Activated CD4-positive, alpha-beta T cell treated with anti-CD3 and anti-CD28 coated beads, Interleukin-2, amount 10 ng/mL, durations not matched to agents 24 days and 14 days (primary cell): Measurements from ENCODE around the gene TMEM205. TPM values are rescaled to one million over a fixed set of nuclear protein-coding genes. Genes with fewer than 3 reads are reported as not detected.

Experiments
- DNase-seq: peaks from one replicate; pipeline ENCODE4 v3.0.0; 2022
- H3K27ac Mint-ChIP-seq: one replicate; pipeline ENCODE4 v1.8.0; 2022; ENCODE audit warnings: mild to moderate bottlenecking, mixed read lengths
- H3K27me3 Mint-ChIP-seq: one replicate; pipeline ENCODE4 v1.8.0; 2022; ENCODE audit warnings: mixed read lengths
- H3K36me3 Mint-ChIP-seq: one replicate; pipeline ENCODE4 v1.8.0; 2022; ENCODE audit warnings: low read depth, mild to moderate bottlenecking, mixed read lengths
- H3K4me1 Mint-ChIP-seq: one replicate; pipeline ENCODE4 v1.8.0; 2021; ENCODE audit warnings: mixed read lengths
- H3K4me3 Mint-ChIP-seq: one replicate; pipeline ENCODE4 v1.8.0; 2022; ENCODE audit warnings: mild to moderate bottlenecking, moderate library complexity, mixed read lengths
- H3K9me3 Mint-ChIP-seq: one replicate; pipeline ENCODE4 v1.8.0; 2021; ENCODE audit warnings: mixed read lengths
- intact Hi-C: fragments of 100-400 bp; cut with micrococcal nuclease; formaldehyde crosslinking; loops from one replicate; pipeline ENCODE4 v1.15.1; 2023
- total RNA-seq: library from RNA; stranded (reverse); gene quantifications from 2 replicates; pipeline ENCODE4 v1.2.3, GENCODE V29; 2022

TMEM205 gene
- total RNA-seq, 1 donor from 2014 or later = 34.2 TPM

- Mint-ChIP-seq H3K36me3 (peaks cover 14% of the 10 kb centered on the region), H3K9me3 (no peaks in the 10 kb centered on the region), H3K27me3 (peaks cover 2% of the 10 kb centered on the region), H3K27ac (no peak overlapping the region), H3K4me3 (no peak overlapping the region), H3K4me1 (peaks cover 45% of the 10 kb centered on the region)
- no peak for DNase-seq
- intact Hi-C loops = no loop called here
Observed at GRCh38 chr19:11377756-11378155, 31.7 kb upstream of the TMEM205 start.

GRCh38 chr19:11377237-11377636 lies 31.2 kb upstream of the TMEM205 start:
- H3K4me3 Mint-ChIP-seq = no peak overlapping the region
- H3K36me3 Mint-ChIP-seq = peaks cover 14% of the 10 kb centered on the region
- H3K9me3 Mint-ChIP-seq = no peaks in the 10 kb centered on the region
- peak overlapping the region; percentile 85 for H3K27ac Mint-ChIP-seq
- peaks cover 43% of the 10 kb centered on the region for H3K4me1 Mint-ChIP-seq
- H3K27me3 Mint-ChIP-seq = no peaks in the 10 kb centered on the region
- intact Hi-C loops = no loop called here
- peak; percentile 80 for DNase-seq

GRCh38 chr19:11375143-11375948 lies 29.3 kb upstream of the TMEM205 start:
- H3K27ac Mint-ChIP-seq = no peak overlapping the region
- H3K4me3 Mint-ChIP-seq = no peak overlapping the region
- H3K36me3 Mint-ChIP-seq = peaks cover 17% of the 10 kb centered on the region
- no peaks in the 10 kb centered on the region for H3K9me3 Mint-ChIP-seq
- H3K4me1 Mint-ChIP-seq = peaks cover 32% of the 10 kb centered on the region
- H3K27me3 Mint-ChIP-seq = no peaks in the 10 kb centered on the region
- intact Hi-C loops = loop anchor here (1.0 to 2.0 kb wide), 2 partner anchors 60 to 129 kb away; partner anchors contain the start of genes ODAD3, PRKCSH and ZNF653
- peak; percentile 94 for DNase-seq

GRCh38 chr19:11374433-11375142 lies 28.5 kb upstream of the TMEM205 start, which contains the start of gene SWSAP1:
TSS of gene SWSAP1 (plus strand) at chr19:11374666. CDS start at chr19:11374681, 15 bp downstream.
- no peaks in the 10 kb centered on the region for H3K9me3 Mint-ChIP-seq
- H3K4me1 Mint-ChIP-seq = peaks cover 25% of the 10 kb centered on the region
- no peaks in the 10 kb centered on the region for H3K27me3 Mint-ChIP-seq
- intact Hi-C loops = loop anchor here (1.0 to 2.0 kb wide), 3 partner anchors 28 to 130 kb away; partner anchors contain the start of genes CCDC159, ODAD3, PRKCSH and TMEM205
- peak; percentile 99 for DNase-seq
- H3K4me3 Mint-ChIP-seq = no peak within 1 kb of the TSS
- no peak within 1 kb of the TSS for H3K27ac Mint-ChIP-seq
- H3K36me3 Mint-ChIP-seq = peaks cover 14% of the 10 kb centered on the region

GRCh38 chr19:11373885-11374432 lies 27.9 kb upstream of the TMEM205 start:
- Mint-ChIP-seq H3K27ac (no peak overlapping the region), H3K4me3 (no peak overlapping the region), H3K27me3 (no peaks in the 10 kb centered on the region), H3K4me1 (peaks cover 27% of the 10 kb centered on the region), H3K36me3 (peaks cover 20% of the 10 kb centered on the region), H3K9me3 (no peaks in the 10 kb centered on the region)
- intact Hi-C loops = loop anchor here (1.0 to 2.0 kb wide), 2 partner anchors 28 to 131 kb away; partner anchors contain the start of genes CCDC159, TMEM205 and ZNF653
- DNase-seq = no peak

- peaks cover 22% of the 10 kb centered on the region for H3K36me3 Mint-ChIP-seq
- no peak for DNase-seq
- H3K27ac Mint-ChIP-seq = peak overlapping the region; percentile 29
- H3K9me3 Mint-ChIP-seq = no peaks in the 10 kb centered on the region
- no peak overlapping the region for H3K4me3 Mint-ChIP-seq
- intact Hi-C loops = no loop called here
- H3K27me3 Mint-ChIP-seq = no peaks in the 10 kb centered on the region
- peaks cover 23% of the 10 kb centered on the region for H3K4me1 Mint-ChIP-seq
Observed at GRCh38 chr19:11373166-11373884, 27.3 kb upstream of the TMEM205 start.

GRCh38 chr19:11370744-11371143 lies 24.7 kb upstream of the TMEM205 start:
- Mint-ChIP-seq H3K36me3 (peaks cover 19% of the 10 kb centered on the region), H3K4me1 (peaks cover 7% of the 10 kb centered on the region), H3K27ac (no peak overlapping the region), H3K27me3 (no peaks in the 10 kb centered on the region), H3K4me3 (no peak overlapping the region), H3K9me3 (no peaks in the 10 kb centered on the region)
- intact Hi-C loops = no loop called here
- no peak for DNase-seq

GRCh38 chr19:11367528-11367927 lies 21.5 kb upstream of the TMEM205 start:
- Mint-ChIP-seq H3K4me3 (no peak overlapping the region), H3K9me3 (no peaks in the 10 kb centered on the region), H3K27ac (no peak overlapping the region), H3K4me1 (peaks cover 2% of the 10 kb centered on the region), H3K36me3 (peaks cover 19% of the 10 kb centered on the region), H3K27me3 (no peaks in the 10 kb centered on the region)
- intact Hi-C loops = no loop called here
- DNase-seq = no peak

- DNase-seq = no peak
- intact Hi-C loops = no loop called here
- H3K9me3 Mint-ChIP-seq = no peaks in the 10 kb centered on the region
- H3K4me3 Mint-ChIP-seq = no peak overlapping the region
- no peaks in the 10 kb centered on the region for H3K27me3 Mint-ChIP-seq
- H3K27ac Mint-ChIP-seq = no peak overlapping the region
- peaks cover 2% of the 10 kb centered on the region for H3K4me1 Mint-ChIP-seq
- H3K36me3 Mint-ChIP-seq = peaks cover 15% of the 10 kb centered on the region
Observed at GRCh38 chr19:11365557-11366117, 19.6 kb upstream of the TMEM205 start.

- Mint-ChIP-seq H3K4me1 (peaks cover 2% of the 10 kb centered on the region), H3K36me3 (peaks cover 14% of the 10 kb centered on the region), H3K27me3 (no peaks in the 10 kb centered on the region), H3K27ac (no peak overlapping the region), H3K4me3 (no peak overlapping the region), H3K9me3 (no peaks in the 10 kb centered on the region)
- DNase-seq = no peak
- intact Hi-C loops = no loop called here
Observed at GRCh38 chr19:11364935-11365334, 18.9 kb upstream of the TMEM205 start.

GRCh38 chr19:11364296-11364904 lies 18.3 kb upstream of the TMEM205 start:
- no peaks in the 10 kb centered on the region for H3K27me3 Mint-ChIP-seq
- H3K27ac Mint-ChIP-seq = no peak overlapping the region
- H3K4me1 Mint-ChIP-seq = peaks cover 2% of the 10 kb centered on the region
- no peak for DNase-seq
- intact Hi-C loops = no loop called here
- no peaks in the 10 kb centered on the region for H3K9me3 Mint-ChIP-seq
- H3K36me3 Mint-ChIP-seq = peaks cover 11% of the 10 kb centered on the region
- H3K4me3 Mint-ChIP-seq = no peak overlapping the region

- H3K36me3 Mint-ChIP-seq = peaks cover 8% of the 10 kb centered on the region
- no peak overlapping the region for H3K4me3 Mint-ChIP-seq
- intact Hi-C loops = no loop called here
- no peak overlapping the region for H3K27ac Mint-ChIP-seq
- no peaks in the 10 kb centered on the region for H3K4me1 Mint-ChIP-seq
- no peak for DNase-seq
- H3K9me3 Mint-ChIP-seq = no peaks in the 10 kb centered on the region
- H3K27me3 Mint-ChIP-seq = peaks cover 2% of the 10 kb centered on the region
Observed at GRCh38 chr19:11363881-11364280, 17.8 kb upstream of the TMEM205 start.
